NCI-H1092 (cell line): ENCODE measurements around the gene DHX32.

Experiments used
- DNase-seq: peaks from one replicate; lab custom pipeline; 2025; lab: John Stamatoyannopoulos, UW

Gene DHX32

DNA sequence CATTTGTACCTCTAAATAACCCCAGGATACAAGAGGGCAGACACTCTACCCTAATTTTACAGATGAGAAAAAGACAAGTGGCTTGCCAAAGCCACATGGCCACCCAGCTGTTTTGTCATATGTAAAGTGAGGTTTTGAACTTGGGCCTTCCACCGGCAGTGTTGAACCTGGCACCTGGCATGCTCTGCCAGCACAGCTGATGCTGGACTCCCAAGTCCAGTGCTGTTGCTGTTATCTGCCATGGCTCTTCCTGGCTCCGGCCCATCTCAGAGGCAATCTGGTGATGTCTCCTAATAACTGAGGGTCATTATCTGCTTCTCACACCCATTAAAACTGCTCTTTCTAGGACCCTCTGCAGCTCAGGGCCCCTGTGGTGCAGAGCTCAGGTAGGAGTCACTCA is 32.7 kb downstream of the DHX32 start:
- DNase-seq = no peak

DNA sequence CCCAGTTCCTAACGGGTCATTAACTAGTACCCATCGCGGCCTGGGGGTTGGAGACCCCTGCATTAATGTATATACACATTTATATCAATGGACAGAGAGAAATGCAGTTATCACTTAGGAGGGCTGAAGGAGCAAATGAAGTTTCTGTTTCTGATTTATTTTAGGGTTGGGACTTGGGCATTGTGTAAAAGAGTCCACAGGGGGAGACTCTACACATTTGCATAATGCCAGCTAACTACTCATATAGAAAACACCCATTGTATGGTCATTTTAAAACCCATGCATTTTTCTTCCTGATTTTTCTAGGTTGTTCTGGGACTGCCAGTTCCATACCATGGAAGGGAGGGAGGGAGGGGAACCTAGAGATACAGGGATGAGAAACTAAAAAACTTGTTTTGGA is 34.2 kb downstream of the DHX32 start:
- DNase-seq = no peak

DNA sequence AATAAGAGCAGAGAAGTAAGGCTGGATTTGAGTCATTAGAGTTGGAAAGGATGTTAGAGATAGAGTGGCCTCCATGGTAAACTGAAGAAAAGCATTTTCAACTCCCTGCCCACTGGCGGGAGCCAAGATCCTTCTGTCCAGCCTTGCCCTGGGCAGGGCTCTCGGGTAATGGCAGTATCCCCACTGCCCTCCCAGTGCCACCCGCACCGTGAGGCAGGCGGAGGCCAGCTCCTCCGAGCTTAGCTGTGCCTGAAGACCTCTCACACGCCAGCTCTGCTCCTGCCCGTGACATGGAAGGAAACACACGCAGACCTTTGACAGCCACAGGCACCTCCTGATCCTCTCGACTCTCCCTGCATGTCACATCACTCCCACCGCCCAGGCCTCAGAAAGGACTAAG is 35.5 kb downstream of the DHX32 start:
- no peak for DNase-seq

DNA sequence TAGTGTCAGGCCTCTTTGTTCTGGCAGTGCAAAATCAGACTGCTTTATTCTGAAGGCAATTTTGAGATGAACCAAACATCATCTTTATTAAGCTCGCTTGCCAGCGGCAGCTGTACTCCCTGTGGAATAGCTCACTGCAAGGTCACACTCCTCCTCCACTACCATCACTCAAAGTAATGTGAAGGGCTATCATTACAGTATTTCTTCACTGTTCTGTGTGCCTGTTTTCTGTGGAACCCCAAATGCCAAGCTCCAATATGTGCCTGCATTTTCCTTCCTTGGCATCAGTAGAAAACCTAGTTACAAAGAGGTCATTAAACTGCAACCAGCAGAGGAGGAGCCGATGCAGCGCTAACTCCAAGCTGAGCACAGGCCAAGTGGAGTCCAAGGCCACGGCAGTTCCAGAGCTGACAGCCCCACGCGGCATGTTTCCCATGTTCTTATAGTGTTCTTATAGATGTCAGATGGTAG is 36.3 kb downstream of the DHX32 start:
- DNase-seq = no peak

DNA sequence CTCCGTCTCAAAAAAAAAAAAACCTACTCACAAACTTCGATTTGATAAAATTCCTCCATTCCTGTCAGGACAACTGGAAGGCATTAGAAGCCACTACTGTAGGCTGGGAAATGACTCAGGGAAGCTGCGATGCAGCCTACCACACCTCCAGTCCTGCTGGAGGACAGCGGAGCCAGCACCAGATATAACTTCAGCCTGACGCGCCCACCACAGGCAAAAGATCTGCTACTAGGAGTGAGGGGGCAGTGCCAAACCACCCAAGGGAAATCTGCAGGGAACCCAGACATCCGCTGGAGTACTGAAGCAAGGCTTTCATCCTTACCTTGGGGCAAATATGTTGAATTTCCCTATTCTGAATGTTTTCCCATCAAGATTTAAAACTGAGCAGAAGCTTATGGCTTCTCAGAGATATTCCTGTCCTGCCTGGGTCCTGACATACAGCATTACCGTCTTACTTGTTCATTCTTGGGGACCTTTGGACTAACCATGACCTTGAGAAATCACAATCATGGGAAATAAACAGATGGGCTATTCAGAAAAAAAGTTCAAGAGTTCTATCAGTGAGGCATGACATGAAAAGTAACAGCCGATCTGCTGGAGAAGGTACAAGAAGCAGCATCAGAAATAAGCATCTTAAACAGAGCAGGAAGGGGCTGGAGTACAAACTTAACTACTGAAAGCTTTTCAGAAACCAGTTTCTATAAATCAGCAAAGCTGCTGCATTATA is 37.3 kb downstream of the DHX32 start:
- DNase-seq = no peak

DNA sequence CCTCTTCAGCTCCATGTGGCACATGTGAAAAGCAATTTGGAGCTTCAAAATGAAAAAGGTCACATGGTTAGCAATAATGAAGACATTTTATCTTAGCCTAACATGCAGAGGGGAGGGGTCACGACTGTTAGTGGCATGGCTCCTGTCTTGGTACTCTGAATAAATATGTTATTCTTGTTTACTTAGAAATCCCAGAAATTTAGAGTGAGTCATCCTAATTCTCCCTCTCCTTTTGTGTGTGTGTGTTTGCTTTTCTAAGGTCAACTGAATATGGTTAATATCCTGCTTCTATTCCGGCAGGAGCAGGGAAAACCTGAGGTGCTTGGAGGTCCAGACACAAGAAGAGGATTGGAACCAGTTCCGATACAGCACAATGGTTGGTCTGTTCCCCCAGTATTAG is 40.1 kb downstream of the DHX32 start:
- no peak for DNase-seq

DNA sequence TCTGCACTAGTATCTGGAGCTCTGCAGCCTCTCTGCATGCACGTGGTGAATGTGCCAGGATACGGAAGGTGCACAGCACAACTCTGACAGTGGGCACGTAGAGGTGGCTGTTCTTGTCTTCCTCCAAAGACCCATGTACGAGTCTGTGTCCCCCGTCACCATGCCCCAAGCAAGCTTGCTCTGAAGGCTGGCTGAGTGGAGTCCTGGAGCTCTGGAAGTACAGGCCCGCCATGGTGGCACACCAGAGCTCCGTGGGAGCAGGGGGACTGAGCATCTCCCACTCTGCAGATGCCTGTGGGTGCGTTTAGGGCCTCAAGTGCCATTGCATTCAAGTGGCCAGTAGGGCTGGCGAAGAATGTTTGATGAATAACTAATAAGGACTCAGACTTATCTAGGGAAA is 40.7 kb downstream of the DHX32 start:
- no peak for DNase-seq

DNA sequence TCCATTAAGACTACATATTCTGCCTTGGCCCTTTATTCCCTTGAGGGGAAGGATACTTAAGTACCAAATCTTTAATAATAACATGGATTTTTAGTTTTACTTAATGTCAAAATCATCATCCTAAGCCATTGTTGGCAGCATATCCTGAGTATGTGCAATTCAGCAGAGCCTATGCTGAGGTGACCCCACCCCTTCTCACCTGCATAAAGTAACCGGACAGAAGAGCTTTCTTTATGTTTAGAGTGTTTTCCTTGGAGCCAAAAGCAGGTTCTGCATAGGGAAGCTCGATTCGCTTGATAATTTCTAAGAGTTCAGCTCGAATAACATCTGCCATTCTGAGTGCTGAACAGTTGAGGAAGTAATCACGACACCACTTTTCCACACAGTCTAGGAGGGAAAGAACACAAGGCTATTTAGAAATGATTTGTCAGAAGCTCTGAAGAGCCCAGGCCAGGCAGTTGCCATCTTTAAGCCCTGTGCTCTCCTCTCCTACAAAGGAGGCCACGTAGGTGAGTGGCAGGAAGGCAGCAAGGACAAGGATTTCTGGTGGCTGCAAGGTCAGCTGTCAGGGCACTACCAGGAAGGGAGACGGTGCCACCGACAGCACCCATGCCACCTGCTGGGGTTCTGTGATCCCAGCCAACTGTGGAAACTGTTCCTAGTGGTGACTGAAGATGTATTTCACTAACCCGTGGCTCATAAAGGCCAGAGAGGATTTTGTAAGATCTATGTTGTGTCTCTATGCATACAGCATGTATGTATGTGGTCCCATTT is 42.1 kb downstream of the DHX32 start:
- no peak for DNase-seq

DNA sequence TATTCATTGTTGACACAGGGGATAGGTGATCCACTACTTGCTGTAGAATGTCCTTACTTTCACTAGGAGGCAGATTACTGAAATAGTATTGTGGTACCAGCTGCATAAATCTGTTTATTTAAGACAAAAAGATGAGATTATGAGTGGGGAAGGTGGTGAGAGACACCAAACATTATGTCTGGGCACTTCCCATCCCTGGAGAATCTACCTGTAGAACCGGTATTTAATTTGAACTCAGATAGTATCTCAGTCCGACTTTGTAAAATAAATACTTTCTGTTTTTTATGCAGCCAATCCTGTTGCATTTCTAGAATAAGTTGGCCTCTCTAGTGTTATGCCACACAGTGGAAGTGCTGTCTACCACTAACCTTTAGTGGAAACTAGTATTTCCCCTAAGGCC is 44.3 kb downstream of the DHX32 start:
- no peak for DNase-seq

DNA sequence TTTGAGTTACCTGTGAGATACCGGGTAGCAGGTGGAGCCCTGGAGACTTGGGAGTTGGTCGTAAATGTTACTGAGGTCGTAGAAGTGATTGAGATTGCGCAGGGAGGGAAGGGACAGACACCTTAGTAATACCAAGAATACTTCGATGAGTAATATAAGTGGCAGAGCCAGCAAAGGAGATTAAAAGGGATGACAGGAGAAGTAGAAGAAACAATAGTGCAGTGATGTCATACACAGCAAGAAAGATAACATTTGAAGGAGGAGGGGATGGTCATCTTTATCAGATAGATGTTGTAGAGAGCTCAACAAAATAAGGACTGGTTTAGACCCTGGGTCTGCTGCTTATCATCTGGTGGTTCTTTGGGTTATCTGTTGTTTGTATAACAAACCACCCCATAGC is 52.8 kb downstream of the DHX32 start:
- no peak for DNase-seq

DNA sequence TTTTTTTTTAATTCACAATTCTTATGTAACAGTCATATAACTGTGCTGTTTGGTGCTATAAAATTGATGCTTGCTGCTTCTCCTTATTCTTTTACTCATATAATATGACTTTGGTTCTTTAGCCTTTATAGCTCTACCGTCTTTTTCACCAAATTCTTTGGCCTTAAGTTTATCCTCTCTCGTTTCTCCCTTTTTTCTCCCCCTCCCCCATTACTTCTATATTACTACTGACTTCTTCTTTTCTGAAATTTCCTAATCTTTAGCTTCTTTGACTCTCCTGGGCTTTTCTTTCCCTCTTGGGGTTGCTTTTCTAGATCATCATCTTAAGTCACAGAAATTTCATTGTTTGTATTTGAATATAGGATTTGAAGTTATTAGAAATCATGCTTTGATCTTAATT is 54.0 kb downstream of the DHX32 start:
- no peak for DNase-seq

DNA sequence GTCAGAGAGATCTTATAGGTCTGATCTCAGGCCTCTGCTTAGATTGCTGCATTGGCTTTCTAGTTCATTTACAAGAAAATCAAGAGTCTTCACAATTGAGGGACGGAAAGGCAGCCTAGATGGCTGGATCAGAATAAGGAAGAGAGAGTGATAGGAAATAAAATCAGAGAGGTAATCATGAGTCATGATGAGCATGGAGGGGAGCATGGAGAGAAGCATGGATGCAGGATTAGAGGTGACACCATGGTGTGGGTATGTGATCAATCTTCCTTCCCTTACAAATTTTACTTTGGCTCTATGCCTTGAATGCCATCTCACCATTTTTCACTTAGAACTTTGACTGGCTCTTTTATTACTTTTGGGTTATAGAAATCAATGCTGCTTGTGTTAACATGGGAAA is 56.4 kb downstream of the DHX32 start:
- no peak for DNase-seq

DNA sequence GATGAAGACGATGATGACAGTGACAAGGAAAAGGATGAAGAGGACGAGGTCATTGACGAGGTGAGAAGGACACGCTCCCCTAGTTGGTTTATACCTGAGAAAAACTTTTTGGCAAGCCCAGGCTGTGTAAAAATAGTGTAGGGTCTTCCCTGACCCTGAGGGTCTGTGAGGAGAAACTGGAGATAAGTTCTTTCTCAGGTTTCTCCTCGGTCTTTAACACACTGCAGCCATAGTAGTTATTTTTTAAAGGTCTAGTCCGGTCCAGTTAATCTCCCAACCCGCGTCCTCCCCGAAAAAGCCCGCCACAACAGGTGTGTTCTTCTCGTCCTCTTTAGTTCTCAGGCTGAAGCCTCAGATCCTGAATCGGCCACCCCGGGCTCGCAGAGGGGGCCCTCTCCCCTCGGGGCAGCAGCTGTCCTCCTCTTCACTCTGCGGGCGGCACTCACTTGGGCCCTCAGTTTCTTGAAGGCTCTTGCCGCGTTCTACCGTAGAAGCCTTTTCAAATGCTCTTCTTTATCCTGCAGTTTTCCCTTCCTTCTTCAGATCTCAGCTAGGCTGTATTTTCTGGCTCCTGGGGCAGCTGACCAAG is 57.3 kb downstream of the DHX32 start:
- no peak for DNase-seq

DNA sequence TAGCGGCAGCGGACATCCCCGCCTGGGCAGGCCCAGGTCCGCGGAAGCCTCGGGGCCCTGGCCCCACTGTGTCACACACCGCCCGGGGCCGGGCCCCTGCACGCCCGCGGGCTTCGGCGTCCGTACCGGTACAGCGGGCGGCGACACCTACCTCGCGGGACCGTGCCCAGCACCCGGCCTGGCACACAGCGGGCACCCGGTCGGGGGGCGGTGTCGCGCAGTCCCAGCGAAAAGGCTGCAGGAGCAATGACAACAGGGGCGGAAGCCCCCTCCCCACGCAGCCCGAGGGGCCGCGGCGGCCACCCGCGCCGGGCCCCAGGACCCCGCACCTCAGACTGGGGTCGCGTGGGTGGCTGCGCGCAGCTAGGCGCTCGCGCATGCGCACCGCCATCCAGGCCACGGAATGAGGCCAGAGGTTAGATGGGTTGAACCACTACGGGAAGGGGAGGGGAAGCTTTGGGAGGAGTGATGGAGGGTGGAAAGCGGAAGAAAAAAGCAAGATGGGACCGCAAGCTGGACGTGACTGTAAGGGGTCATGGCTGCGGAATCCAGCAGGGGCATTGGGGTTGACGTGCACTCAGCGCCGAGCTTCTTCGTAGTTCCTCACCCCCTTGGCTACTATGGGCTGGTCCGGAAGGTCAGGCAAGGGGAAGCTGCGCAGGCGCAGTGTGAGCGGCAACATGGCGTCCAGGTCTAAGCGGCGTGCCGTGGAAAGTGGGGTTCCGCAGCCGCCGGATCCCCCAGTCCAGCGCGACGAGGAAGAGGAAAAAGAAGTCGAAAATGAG is 58.0 kb downstream of the DHX32 start, which contains the start of the genes BCCIP and UROS:
Gene BCCIP, plus strand, starts transcription at position 669 of the 785 bp plus-strand sequence. Its CDS starts 12 bp downstream, at position 681.
Gene UROS, minus strand, starts transcription at position 381 of the 785 bp plus-strand sequence. CDS start 6,759 bp downstream, outside the sequence.
- DNase-seq = peak; percentile 81

DNA sequence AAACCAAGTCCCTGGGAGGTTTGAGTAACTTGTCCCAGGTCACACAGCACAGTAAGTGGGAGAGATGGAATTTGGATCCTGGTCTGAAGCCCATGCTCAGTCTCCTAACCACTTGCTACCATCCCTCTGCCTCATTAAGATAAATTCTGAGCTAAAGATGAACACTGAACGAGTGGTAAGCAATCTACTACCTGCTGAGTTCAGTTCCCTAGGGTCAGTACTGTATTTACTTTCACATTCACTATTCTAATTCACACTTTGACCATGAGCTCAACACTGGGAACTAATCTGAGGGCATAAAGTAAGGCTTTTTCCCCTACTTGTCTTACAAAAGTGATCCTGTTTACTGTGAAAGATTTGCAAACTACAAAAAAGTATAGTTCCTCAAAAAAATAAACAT is 60.4 kb downstream of the DHX32 start:
- DNase-seq = no peak

DNA sequence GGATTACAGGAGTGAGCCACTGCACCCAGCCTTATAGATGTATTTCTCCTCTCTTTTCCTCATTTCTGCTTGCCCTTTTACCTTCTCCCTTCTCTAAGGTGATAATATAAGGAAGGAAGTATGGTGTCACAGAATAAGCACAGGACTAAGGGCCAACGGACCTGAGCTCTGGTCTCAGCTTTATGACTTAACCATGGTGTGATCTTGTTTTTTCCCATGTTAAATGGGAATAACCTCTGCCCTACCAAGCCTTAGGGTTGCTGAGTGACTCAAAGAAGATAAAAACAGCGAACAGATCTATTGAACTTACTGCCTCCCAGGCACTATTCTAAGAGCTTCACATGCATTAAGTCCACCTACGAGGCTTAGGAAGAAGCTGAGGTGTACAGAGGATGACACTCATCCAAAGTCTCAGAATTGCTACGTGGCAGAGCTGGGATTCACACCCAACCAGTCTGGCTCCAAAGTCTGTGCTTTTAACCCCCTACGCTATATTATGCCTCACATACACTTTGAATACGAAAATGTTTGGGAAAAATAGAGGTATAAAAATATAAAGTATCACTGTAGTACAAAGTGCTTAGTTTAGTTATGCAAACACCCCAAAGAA is 63.6 kb downstream of the DHX32 start:
- no peak for DNase-seq

DNA sequence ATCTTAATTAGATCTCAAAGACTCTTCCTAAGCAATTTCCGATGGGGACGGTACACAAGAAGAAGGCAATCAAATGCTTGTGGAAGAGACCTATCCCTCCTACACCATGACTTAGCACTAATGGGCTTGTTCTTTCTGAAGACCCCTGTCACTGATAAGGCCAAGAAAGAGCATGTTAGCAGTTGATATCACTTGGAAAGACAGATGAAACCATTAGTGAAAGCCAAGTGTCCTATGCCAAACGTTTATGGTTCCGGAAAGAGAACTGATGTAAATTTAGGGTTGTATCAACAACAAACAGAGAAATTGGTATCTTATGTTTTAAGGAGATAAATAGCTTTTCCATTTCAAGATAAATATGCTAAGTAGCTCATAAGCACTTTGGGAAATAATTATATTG is 64.5 kb downstream of the DHX32 start:
- no peak for DNase-seq

DNA sequence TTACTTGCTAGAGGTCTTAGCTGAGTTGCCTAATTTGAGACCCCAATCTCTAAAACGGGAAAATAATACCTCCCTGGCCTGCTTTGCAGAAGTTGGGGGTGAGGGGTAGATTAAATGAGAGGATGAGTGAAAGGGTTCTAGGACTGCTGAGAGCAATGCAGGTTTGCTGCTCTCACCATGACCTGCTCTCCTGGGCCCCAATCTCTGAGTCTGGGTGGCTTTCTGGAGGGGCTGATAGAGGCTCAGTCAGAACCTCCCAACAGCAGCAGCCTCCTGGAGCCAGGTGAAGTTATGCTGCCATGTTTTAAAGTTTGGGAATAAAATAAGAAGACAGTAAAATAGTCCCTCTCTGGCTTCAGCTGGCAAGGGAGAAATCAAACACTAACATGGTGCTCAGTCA is 65.3 kb downstream of the DHX32 start:
- DNase-seq = no peak

DNA sequence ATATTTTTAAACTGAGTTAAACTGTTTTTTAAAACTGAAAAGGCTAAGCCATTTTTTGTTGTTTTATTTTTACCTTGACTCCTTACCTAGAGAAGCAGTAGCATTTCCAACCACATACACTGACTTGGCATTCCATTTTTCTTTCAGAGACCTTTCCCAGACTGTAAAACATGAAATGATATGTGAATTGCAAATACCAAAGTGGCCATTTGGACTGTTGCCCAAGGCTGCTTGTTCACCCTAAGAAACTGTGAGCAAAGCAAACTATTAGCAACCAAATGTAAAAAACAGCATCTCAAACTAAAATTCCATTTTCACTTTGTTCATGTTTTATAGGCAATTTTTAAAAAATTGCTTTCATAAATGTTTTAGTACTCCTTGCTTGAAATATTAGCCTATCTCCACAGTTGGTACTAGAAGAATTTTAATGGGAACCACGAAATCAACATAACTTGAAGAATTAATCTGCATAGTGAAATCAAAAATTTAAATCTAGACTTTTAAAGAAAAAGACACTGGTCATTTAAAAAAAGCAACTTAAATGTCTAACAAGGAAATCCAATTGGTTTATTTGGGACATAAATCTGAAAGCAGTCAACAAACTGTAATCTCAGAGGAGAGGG is 68.9 kb downstream of the DHX32 start:
- no peak for DNase-seq

DNA sequence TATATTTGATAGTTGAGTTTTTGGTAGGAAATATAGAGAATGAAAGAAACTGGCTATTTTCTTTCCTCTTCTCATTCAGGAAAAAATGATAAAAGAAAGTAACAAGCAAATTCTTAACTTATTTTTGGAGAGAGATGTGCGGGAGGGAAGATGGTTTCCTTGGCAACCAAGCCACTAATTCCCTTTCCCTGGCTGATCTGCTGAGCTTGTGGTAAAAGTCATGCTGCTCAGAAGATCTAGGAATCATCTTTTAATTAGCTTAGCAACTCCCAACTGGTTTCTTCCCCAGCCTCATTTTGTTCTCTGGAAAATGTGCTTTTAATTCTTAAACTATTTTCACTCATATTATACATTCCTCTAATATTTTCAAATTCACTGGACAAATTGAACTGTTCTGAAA is 69.8 kb downstream of the DHX32 start:
- DNase-seq = no peak

DNA sequence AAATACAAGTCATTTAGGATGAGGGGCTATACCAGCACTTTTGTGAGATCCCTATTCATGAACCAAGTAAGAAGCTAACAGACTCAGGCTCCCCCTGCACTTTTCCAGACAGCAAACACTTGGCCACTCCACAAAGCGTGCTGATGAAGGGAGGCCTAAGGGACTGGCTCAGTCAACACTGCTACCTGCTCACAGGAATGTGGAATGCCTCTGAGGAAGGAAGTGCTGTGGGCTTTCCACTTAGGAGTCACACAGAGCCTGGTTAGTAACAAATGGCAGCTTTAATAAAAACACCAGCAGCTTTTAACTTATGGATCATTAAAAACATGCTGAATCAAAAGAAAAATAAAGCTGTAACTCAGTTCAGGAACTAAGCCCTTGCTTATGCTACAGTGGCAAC is 73.0 kb downstream of the DHX32 start:
- no peak for DNase-seq
